H1 (cell line): ENCODE results near the gene ATP6V0A4. TPM values are rescaled to one million over a fixed set of nuclear protein-coding genes. Genes with fewer than 3 reads are reported as not detected.

Experiments used
- CTCF ChIA-PET: fragments of 300-600 bp; sonication (Branson Sonifier 250); formaldehyde crosslinking; loops from one replicate; lab custom pipeline; 2021; ENCODE audit not compliant: partially characterized antibody; lab: Charles Lee
- POLR2A ChIA-PET: fragments of 300-600 bp; sonication (Branson Sonifier 250); formaldehyde crosslinking; loops from one replicate; lab custom pipeline; 2021; ENCODE audit warnings: inconsistent platforms; ENCODE audit not compliant: partially characterized antibody; lab: Charles Lee
- DNase-seq, 2 experiments: peaks; one replicate each; pipeline versions ENCODE4 v3.0.0 to v3.0.0-alpha.2; 2010 to 2022; ENCODE audit warnings: low spot score in 2 of 2, low read depth in 1 of 2, mixed read lengths in 1 of 2
- FAIRE-seq: peaks from 2 replicates; lab custom pipeline; 2011; peaks lifted over from hg19 to GRCh38; lab: Jason Lieb, UNC
- H2AFZ ChIP-seq: 2 replicates; pipeline ENCODE4 v1.8.1; 2012; ENCODE audit warnings: low read length, inconsistent platforms
- H2AK5ac ChIP-seq: 2 replicates; pipeline ENCODE4 v1.6.1; 2013; ENCODE audit warnings: low read depth, low read length
- H2BK120ac ChIP-seq: replicated peaks from 2 replicates; pipeline ENCODE3; 2013; ENCODE audit warnings: low read depth, low read length, inconsistent platforms
- H2BK12ac ChIP-seq: 2 replicates; pipeline ENCODE4 v1.6.1; 2013; ENCODE audit warnings: low read depth, low read length
- H2BK15ac ChIP-seq: 2 replicates; pipeline ENCODE4 v1.6.1; 2013; ENCODE audit warnings: low read length
- H2BK20ac ChIP-seq: 2 replicates; pipeline ENCODE4 v1.6.1; 2013; ENCODE audit warnings: low read length
- H2BK5ac ChIP-seq: 2 replicates; pipeline ENCODE4 v1.6.1; 2013; ENCODE audit warnings: low read depth, low read length
- H3K14ac ChIP-seq: 2 replicates; pipeline ENCODE4 v1.6.1; 2013; ENCODE audit warnings: inconsistent platforms; ENCODE audit not compliant: insufficient read length
- H3K18ac ChIP-seq: 2 replicates; pipeline ENCODE4 v1.6.1; 2013; ENCODE audit warnings: low read length; ENCODE audit errors: extremely low read depth
- H3K23ac ChIP-seq: 2 replicates; pipeline ENCODE4 v1.6.1; 2013; ENCODE audit warnings: inconsistent platforms; ENCODE audit not compliant: insufficient read length
- H3K23me2 ChIP-seq: 2 replicates; pipeline ENCODE4 v1.6.1; 2013; ENCODE audit warnings: low read depth, low read length
- H3K27ac ChIP-seq: 2 replicates; pipeline ENCODE4 v1.6.1; 2011; ENCODE audit warnings: low read depth, low read length, inconsistent platforms
- H3K27me3 ChIP-seq, 4 experiments: replicated peaks in 1 of 4; 1 replicate in 1 of 4; 2 replicates in 3 of 4; pipeline versions ENCODE4 v1.6.1 to v1.8.1; 2011 to 2013; ENCODE audit warnings: low read length in 3 of 4, mild to moderate bottlenecking in 3 of 4, inconsistent platforms in 2 of 4, mixed read lengths in 2 of 4, moderate library complexity in 1 of 4; ENCODE audit not compliant: control insufficient read depth in 3 of 4, insufficient read depth in 3 of 4; ENCODE audit errors: extremely low read depth in 1 of 4
- H3K36me3 ChIP-seq, 4 experiments: 2 replicates each; pipeline versions ENCODE4 v1.6.1 to v1.8.1; 2011 to 2013; ENCODE audit warnings: mild to moderate bottlenecking in 4 of 4, low read length in 3 of 4, moderate library complexity in 2 of 4, control low read depth in 1 of 4, inconsistent platforms in 1 of 4; ENCODE audit not compliant: insufficient read depth in 4 of 4, control insufficient read depth in 2 of 4
- H3K4ac ChIP-seq: replicated peaks from 2 replicates; pipeline ENCODE3; 2013; ENCODE audit warnings: low read length, low read depth, mixed read lengths, inconsistent platforms; ENCODE audit not compliant: insufficient read length
- H3K4me1 ChIP-seq, 4 experiments: replicated peaks in 1 of 4; 1 replicate in 1 of 4; 2 replicates in 3 of 4; pipeline versions ENCODE4 v1.6.1 to v1.8.1; 2011 to 2013; ENCODE audit warnings: low read length in 3 of 4, inconsistent platforms in 2 of 4, mixed read lengths in 1 of 4; ENCODE audit not compliant: insufficient read depth in 4 of 4, control insufficient read depth in 3 of 4
- H3K4me2 ChIP-seq, 2 experiments: 2 replicates each; pipeline versions ENCODE4 v1.6.1 to v1.8.1; 2011 to 2013; ENCODE audit warnings: low read depth in 2 of 2, low read length in 2 of 2, control low read depth in 1 of 2, inconsistent platforms in 1 of 2, mild to moderate bottlenecking in 1 of 2; ENCODE audit not compliant: insufficient read depth in 1 of 2
- H3K4me3 ChIP-seq, 4 experiments: fragments of 200-600, 300-600 bp in 1 of 4; sonication (generic), shearing (Covaris generic), sonication (Bioruptor Twin) in 1 of 4; 2 replicates each; pipeline versions ENCODE4 v1.5.1 to v1.8.1; 2011 to 2016; ENCODE audit warnings: low read length in 4 of 4, low read depth in 3 of 4, control low read depth in 2 of 4, inconsistent platforms in 2 of 4, mild to moderate bottlenecking in 2 of 4, mixed read lengths in 1 of 4, moderate library complexity in 1 of 4; ENCODE audit not compliant: insufficient read depth in 2 of 4; ENCODE audit errors: extremely low read depth in 1 of 4
- H3K56ac ChIP-seq: replicated peaks from 2 replicates; pipeline ENCODE3; 2013; ENCODE audit warnings: low read depth, mild to moderate bottlenecking, mixed read lengths, low read length, inconsistent platforms; ENCODE audit not compliant: insufficient read length
- H3K79me1 ChIP-seq: 2 replicates; pipeline ENCODE4 v1.6.1; 2013; ENCODE audit warnings: low read depth, low read length, control low read depth
- H3K79me2 ChIP-seq, 2 experiments: 2 replicates each; pipeline versions ENCODE4 v1.6.1 to v1.8.1; 2012 to 2013; ENCODE audit warnings: low read length in 2 of 2, mild to moderate bottlenecking in 2 of 2, inconsistent platforms in 1 of 2; ENCODE audit not compliant: insufficient read depth in 2 of 2, control insufficient read depth in 1 of 2
- H3K9ac ChIP-seq, 4 experiments: replicated peaks in 1 of 4; 1 replicate in 1 of 4; 2 replicates in 3 of 4; pipeline versions ENCODE4 v1.6.1 to v1.8.1; 2011 to 2013; ENCODE audit warnings: low read depth in 3 of 4, low read length in 3 of 4, control low read depth in 2 of 4, mild to moderate bottlenecking in 2 of 4, moderate library complexity in 2 of 4, inconsistent platforms in 1 of 4; ENCODE audit errors: extremely low read depth in 1 of 4
- H3K9me3 ChIP-seq, 2 experiments: 2 replicates each; pipeline versions ENCODE4 v1.6.1 to v1.8.1; 2012 to 2013; ENCODE audit warnings: mild to moderate bottlenecking in 2 of 2, moderate library complexity in 2 of 2, control low read depth in 1 of 2, inconsistent platforms in 1 of 2, low read depth in 1 of 2, low read length in 1 of 2, mixed read lengths in 1 of 2; ENCODE audit not compliant: insufficient read depth in 2 of 2
- H4K20me1 ChIP-seq, 2 experiments: replicated peaks in 1 of 2; 2 replicates each; pipeline versions ENCODE3 to v1.8.1; 2011 to 2013; ENCODE audit warnings: inconsistent platforms in 2 of 2, low read length in 2 of 2, mild to moderate bottlenecking in 1 of 2; ENCODE audit not compliant: insufficient read depth in 2 of 2, control insufficient read depth in 1 of 2
- H4K5ac ChIP-seq: 2 replicates; pipeline ENCODE4 v1.6.1; 2013; ENCODE audit warnings: low read length, low read depth, mixed read lengths, inconsistent platforms; ENCODE audit not compliant: insufficient read length
- H4K8ac ChIP-seq: 2 replicates; pipeline ENCODE4 v1.8.0; 2013; ENCODE audit warnings: mild to moderate bottlenecking, moderate library complexity, low read length, inconsistent platforms; ENCODE audit not compliant: insufficient read depth; ENCODE audit errors: extremely low read depth
- H4K91ac ChIP-seq: replicated peaks from 2 replicates; pipeline ENCODE3; 2013; ENCODE audit warnings: low read length, mixed read lengths, inconsistent platforms; ENCODE audit not compliant: insufficient read length
- CHD1 ChIP-seq: IDR thresholded peaks from 2 replicates; pipeline ENCODE4 v1.6.1; 2012; ENCODE audit warnings: low read depth, low read length, improper control_type of control experiment
- EZH2 ChIP-seq: fragments of 200-600 bp; sonication (generic); IDR thresholded peaks from 2 replicates; pipeline ENCODE4 v1.7.1; 2012; ENCODE audit warnings: low read depth, mild to moderate bottlenecking, moderate library complexity, low read length, inconsistent platforms; ENCODE audit not compliant: severe bottlenecking
- RFX5 ChIP-seq: IDR thresholded peaks from 2 replicates; pipeline ENCODE4 v1.6.1; 2011; ENCODE audit warnings: low read depth, low read length, improper control_type of control experiment, borderline replicate concordance
- SIN3A ChIP-seq, 2 experiments: IDR thresholded peaks in 1 of 2; conservative IDR thresholded peaks in 1 of 2; 2 replicates each; pipeline ENCODE4 v1.6.1; 2011 to 2012; ENCODE audit warnings: low read length in 2 of 2, improper control_type of control experiment in 1 of 2, low read depth in 1 of 2, mild to moderate bottlenecking in 1 of 2
- SIRT6 ChIP-seq: IDR thresholded peaks from one replicate; pipeline ENCODE4 v1.7.1; 2012; ENCODE audit warnings: low read length, inconsistent platforms
- SP4 ChIP-seq: IDR thresholded peaks from 2 replicates; pipeline ENCODE4 v1.6.1; 2012; ENCODE audit warnings: low read length, inconsistent platforms
- SRF ChIP-seq: IDR thresholded peaks from 2 replicates; pipeline ENCODE4 v1.6.1; 2011; ENCODE audit warnings: mild to moderate bottlenecking, low read depth, low read length, moderate library complexity
- TAF1 ChIP-seq: IDR thresholded peaks from 2 replicates; pipeline ENCODE4 v1.6.1; 2011; ENCODE audit warnings: mild to moderate bottlenecking, low read depth, low read length
- polyA plus RNA-seq, 7 experiments: library from polyadenylated mRNA; depleted of rRNA in 3 of 7; stranded (reverse) in 5 of 7; unstranded in 2 of 7; fragments of >200 nt in 5 of 7; fragments of 200-250 nt in 2 of 7; gene quantifications; 1 replicate in 5 of 7; 2 replicates in 1 of 7; 4 replicates in 1 of 7; pipeline versions ENCODE4 v1.2.1 to v1.2.3, GENCODE V29; 2011 to 2013; ENCODE audit warnings: missing spikeins in 2 of 7, mixed read lengths in 2 of 7
- total RNA-seq: library from RNA; stranded (reverse); fragmentation: NEBNext Ultra II Directional; extraction: Animal tissue kit (Norgen Biotek cat#: 25700); gene quantifications from 2 replicates; pipeline ENCODE4 v1.2.1, GENCODE V29; 2021

Gene ATP6V0A4
- total and polyA plus RNA-seq, 2 of the 8 experiments (the other 6 are each of a cell fraction or from before 2014, with no cell fraction given), result 0.47 to 1.6 TPM

DNA sequence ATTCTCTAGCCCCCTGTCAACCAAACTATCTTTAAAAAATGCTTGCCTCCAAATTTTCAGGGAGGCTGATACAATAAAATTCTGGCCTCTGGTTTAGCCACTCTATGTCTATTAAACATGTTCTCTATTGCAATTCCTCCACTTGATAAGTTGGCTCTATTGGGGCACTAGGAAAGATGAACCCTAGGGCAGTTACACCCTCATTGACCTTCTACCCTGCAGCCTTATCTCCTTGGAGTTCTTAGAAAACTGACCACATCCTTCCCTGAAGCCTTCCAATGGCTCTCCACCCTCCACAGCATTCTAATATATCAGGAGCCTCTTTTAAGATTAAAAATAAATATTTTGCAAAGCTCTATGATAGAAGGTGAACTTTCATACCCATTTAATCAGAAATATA, 127.4 kb downstream of the ATP6V0A4 start:
- Histone ChIP-seq H3K56ac (no peak overlapping the region), H3K79me2 (no peaks in the 10 kb centered on the region), H2BK20ac (0 out of 2 replicates have a peak overlapping the region, but pooled peaks have one; percentile 87), H3K4me1 (peaks cover 7 to 17% (median 12%) of the 10 kb centered on the region in 4 experiments; a peak in 5 of 7 replicates), H2BK12ac (no peak overlapping the region)
- TF ChIP-seq SRF, result no peak
- no peak for TF ChIP-seq CHD1
- no peak for TF ChIP-seq SIRT6
- TF ChIP-seq SIN3A (conservative IDR thresholded peaks at IDR 0.05 in 1 of 2, IDR thresholded peaks at IDR 0.05 in 1 of 2; ENCODE audit: low read depth in 1 of 2, low read length in 2 of 2), result no peak
- no peak for TF ChIP-seq RFX5
- TF ChIP-seq SP4, result no peak
- no peak for TF ChIP-seq EZH2
- no peak for TF ChIP-seq TAF1
- TF ChIP-seq, all 59 proteins: peak for 0
- Histone ChIP-seq H2AK5ac (no peak overlapping the region), H3K4me3 (no peak overlapping the region), H4K20me1 (no peaks in the 10 kb centered on the region), H2BK120ac (no peak overlapping the region), H3K23me2 (no peaks in the 10 kb centered on the region), H3K18ac (no peak overlapping the region), H4K5ac (no peak overlapping the region), H4K91ac (no peak overlapping the region), H2AFZ (no peak overlapping the region), H3K23ac (no peak overlapping the region), H3K9me3 (no peaks in the 10 kb centered on the region), H3K36me3 (no peaks in the 10 kb centered on the region), H3K4me2 (no peak overlapping the region), H2BK15ac (no peak overlapping the region), H2BK5ac (no peak overlapping the region), H3K79me1 (no peaks in the 10 kb centered on the region), H3K4ac (no peak overlapping the region), H3K14ac (no peak overlapping the region), H4K8ac (no peak overlapping the region), H3K9ac (no peak overlapping the region), H3K27ac (no peak overlapping the region), H3K27me3 (no peaks in the 10 kb centered on the region)
- CTCF ChIA-PET, result no interaction called here
- FAIRE-seq (no peak), DNase-seq (no peak)
- POLR2A ChIA-PET, result no interaction called here
